Activated CD8-positive, alpha-beta T cell treated with anti-CD3 and anti-CD28 coated beads, Interleukin-2, amount 10 ng/mL, durations not matched to agents 7 days and 5 days (primary cell): ENCODE measurements around the gene SOCS1. TPM values are rescaled to one million over a fixed set of nuclear protein-coding genes. Genes with fewer than 3 reads are reported as not detected.
"Not testable (repeated sequence)": the region's sequence is repeated elsewhere in the genome, so short reads cannot be mapped to it uniquely, and the experiment has no call there.

ENCODE experiments used
- ATAC-seq: fragments of 150-1000 bp; cut with Tn5 transposase; one replicate; pipeline ENCODE4 v1.10.0; 2021; ENCODE audit warnings: moderate library complexity
- CTCF ChIA-PET: fragments of 350-600 bp; sonication (Branson Sonifier 250); formaldehyde crosslinking; loops from one replicate; lab custom pipeline; 2021; ENCODE audit warnings: antibody characterized with exemption; lab: Charles Lee
- POLR2A ChIA-PET: fragments of 350-600 bp; sonication (Branson Sonifier 250); formaldehyde crosslinking; loops from one replicate; lab custom pipeline; 2021; ENCODE audit warnings: antibody characterized with exemption; lab: Charles Lee
- DNase-seq: peaks from one replicate; pipeline ENCODE4 v3.0.0-alpha.2; 2020
- H3K27ac Mint-ChIP-seq: one replicate; pipeline ENCODE4 v1.8.0; 2021; ENCODE audit warnings: mild to moderate bottlenecking, mixed read lengths
- H3K27me3 Mint-ChIP-seq: one replicate; pipeline ENCODE4 v1.8.0; 2021; ENCODE audit warnings: low read depth, mixed read lengths
- H3K36me3 Mint-ChIP-seq: one replicate; pipeline ENCODE4 v1.8.0; 2021; ENCODE audit warnings: low read depth, mixed read lengths
- H3K4me1 Mint-ChIP-seq: one replicate; pipeline ENCODE4 v1.8.0; 2021; ENCODE audit warnings: low read depth, mixed read lengths
- H3K4me3 Mint-ChIP-seq: one replicate; pipeline ENCODE4 v1.8.0; 2021; ENCODE audit warnings: mild to moderate bottlenecking, mixed read lengths
- H3K9me3 Mint-ChIP-seq: one replicate; pipeline ENCODE4 v1.8.0; 2022; ENCODE audit warnings: mixed read lengths; ENCODE audit not compliant: insufficient read depth
- total RNA-seq, 2 experiments: library from RNA; stranded (reverse); gene quantifications; one replicate each; pipeline ENCODE4 v1.2.3, GENCODE V29; 2021

The SOCS1 gene
- 100 to 1,000 TPM; 170 to 174 TPM for total RNA-seq

DNA sequence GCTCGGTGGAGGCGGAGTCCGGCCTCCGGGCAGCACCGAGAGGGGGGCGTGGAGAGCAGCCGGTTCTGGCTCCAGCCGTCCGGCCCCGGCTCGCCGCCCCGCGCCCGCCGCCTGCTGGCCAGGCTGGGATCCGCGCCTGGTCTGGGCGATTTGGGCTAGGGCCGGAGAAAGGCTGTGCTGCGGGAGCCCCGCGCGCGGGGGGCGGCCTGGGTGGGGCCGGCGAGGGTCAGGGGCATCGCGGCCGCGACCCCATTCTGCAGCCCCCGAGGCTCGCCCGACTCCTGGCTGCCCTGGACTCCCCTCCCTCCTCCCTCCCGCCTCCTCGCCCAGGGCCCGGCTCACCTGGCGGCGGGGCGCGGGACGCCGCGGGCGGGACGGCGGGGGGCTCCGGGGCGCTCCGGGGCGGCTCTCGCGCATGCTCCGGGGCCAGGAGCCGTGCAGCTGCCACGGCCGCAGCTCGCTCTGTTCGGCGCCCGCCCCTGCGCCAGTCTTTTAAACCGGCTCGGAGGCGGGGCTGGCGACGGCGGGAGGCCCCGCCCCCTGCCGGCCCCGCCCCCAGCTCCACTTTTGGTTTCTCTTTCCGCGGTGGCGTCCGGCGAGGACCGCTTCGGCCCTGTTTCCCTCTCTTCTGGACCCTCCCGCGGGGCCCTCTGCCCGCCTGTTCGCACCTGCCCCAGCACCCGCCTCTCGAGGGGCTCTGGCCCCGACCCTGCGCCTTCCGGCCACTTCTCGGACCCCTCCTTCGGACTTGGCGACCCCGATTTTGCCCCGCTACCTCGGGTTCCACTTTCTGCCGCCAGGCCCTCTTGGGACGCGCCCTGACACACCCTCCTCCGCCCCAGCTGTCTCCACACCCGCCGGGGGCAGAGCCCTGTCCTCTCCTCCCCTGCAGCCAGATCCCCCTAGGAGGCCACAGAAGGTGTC, at the start of gene SOCS1:
Gene SOCS1 (minus strand): TSS at position 468 of the 924 bp plus-strand sequence. CDS start 726 bp downstream, outside the sequence.
- POLR2A ChIA-PET, result interaction anchor here (0.6 to 8.0 kb wide), 55 partner anchors 8 to 542 kb away, joined by 3 to 123 read pairs (median 6); partner anchors contain the start of genes TNP2 and ZC3H7A
- no peaks in the 10 kb centered on the region for H3K9me3 Mint-ChIP-seq
- peaks cover 54% of the 10 kb centered on the region for H3K4me1 Mint-ChIP-seq
- DNase-seq (peak; percentile 91), ATAC-seq (peak; percentile 71)
- peak within 1 kb of the TSS; percentile 97 for H3K4me3 Mint-ChIP-seq
- CTCF ChIA-PET, result interaction anchor here (0.6 to 8.3 kb wide), 54 partner anchors 9 to 307 kb away, joined by 3 to 210 read pairs (median 5); no protein-coding TSS in a partner anchor
- peaks cover 42% of the 10 kb centered on the region for H3K36me3 Mint-ChIP-seq
- H3K27me3 Mint-ChIP-seq, result no peaks in the 10 kb centered on the region
- peak within 1 kb of the TSS; percentile 96 for H3K27ac Mint-ChIP-seq

- H3K27me3 Mint-ChIP-seq, result peaks cover 3% of the 10 kb centered on the region
- H3K4me1 Mint-ChIP-seq, result peaks cover 44% of the 10 kb centered on the region
- no peaks in the 10 kb centered on the region for H3K9me3 Mint-ChIP-seq
- DNase-seq (no peak), ATAC-seq (no peak)
- H3K4me3 Mint-ChIP-seq, result no peak overlapping the region
- CTCF ChIA-PET, result interaction anchor here (1.6 kb wide), 1 partner anchor 48 kb away, joined by 5 read pairs; the partner anchor contains the start of gene SOCS1
- POLR2A ChIA-PET, result no interaction called here
- H3K27ac Mint-ChIP-seq, result no peak overlapping the region
- no peaks in the 10 kb centered on the region for H3K36me3 Mint-ChIP-seq
Observed at GRCh38 chr16:11303405-11304138, 47.6 kb upstream of the SOCS1 start.

- POLR2A ChIA-PET, result no interaction called here
- Mint-ChIP-seq H3K4me1 (peaks cover 44% of the 10 kb centered on the region), H3K27ac (no peak overlapping the region), H3K4me3 (no peak overlapping the region), H3K36me3 (no peaks in the 10 kb centered on the region), H3K9me3 (no peaks in the 10 kb centered on the region), H3K27me3 (peaks cover 3% of the 10 kb centered on the region)
- ATAC-seq, result no peak
- no peak for DNase-seq
- CTCF ChIA-PET, result interaction anchor here (1.6 kb wide), 1 partner anchor 47 kb away, joined by 5 read pairs; the partner anchor contains the start of gene SOCS1
Observed at GRCh38 chr16:11302977-11303376, 47.0 kb upstream of the SOCS1 start.

DNA sequence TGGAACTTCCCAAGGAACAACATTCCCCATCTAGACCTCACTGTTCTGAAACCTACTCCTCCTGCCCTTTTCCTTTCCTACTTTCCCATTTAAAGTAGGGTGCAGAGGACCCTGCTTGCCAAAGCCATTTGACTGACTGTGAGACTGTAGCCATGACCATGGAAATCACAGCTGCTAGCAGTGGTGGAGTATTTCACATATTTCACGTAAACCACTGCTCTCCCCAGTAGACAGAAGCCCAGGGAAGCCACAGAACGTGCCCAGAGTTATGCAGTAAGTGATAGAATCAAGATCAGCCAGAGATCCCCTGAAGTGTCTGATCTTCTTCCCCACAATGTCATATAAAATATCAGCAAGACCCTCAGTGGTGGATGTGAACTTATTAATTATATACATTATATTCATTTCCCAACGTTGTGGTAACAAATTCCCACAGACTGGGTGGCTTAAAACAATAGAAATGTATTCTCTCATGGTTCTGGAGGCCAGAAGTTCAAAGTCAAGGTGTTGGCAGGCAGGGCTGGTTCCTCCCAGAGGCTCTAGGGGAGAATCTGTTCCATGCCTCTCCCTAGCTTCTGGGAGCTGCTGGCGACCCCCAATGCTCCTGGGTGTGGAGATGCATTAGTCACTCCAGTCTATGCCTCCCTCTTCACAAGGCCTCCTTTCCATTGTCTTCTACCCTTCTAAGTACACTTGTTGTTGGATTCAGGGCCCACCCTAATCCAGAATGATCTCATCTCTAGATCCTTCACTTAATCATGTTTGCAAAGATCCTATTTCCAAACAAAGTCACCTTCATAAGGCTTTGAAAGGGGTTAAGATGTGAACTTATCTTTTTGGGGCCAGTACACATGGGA, 45.9 kb upstream of the SOCS1 start:
- H3K36me3 Mint-ChIP-seq, result no peaks in the 10 kb centered on the region
- POLR2A ChIA-PET, result no interaction called here
- ATAC-seq, result no peak
- DNase-seq, result no peak
- H3K27ac Mint-ChIP-seq, result no peak overlapping the region
- peaks cover 44% of the 10 kb centered on the region for H3K4me1 Mint-ChIP-seq
- no peaks in the 10 kb centered on the region for H3K9me3 Mint-ChIP-seq
- CTCF ChIA-PET, result interaction anchor here (1.6 kb wide), 1 partner anchor 46 kb away, joined by 5 read pairs; the partner anchor contains the start of gene SOCS1
- H3K4me3 Mint-ChIP-seq, result no peak overlapping the region
- no peaks in the 10 kb centered on the region for H3K27me3 Mint-ChIP-seq

DNA sequence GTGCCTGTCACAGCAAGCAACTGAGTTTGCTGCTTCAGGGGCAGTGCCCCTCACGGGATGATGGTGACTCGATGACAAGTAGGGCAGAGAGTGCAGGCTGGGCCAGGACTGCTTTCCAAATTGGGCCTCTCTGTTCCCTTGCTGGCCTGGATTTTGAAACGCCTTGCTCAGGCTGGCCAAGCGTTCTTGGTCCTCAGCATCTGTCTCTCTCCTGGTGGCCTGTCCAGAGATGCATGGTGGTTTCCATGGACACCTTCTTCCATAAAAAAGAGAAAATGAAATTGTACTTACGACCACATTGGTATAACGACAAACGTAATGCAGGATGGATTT, 44.5 kb upstream of the SOCS1 start:
- no peaks in the 10 kb centered on the region for H3K36me3 Mint-ChIP-seq
- no peaks in the 10 kb centered on the region for H3K9me3 Mint-ChIP-seq
- ATAC-seq (no peak), DNase-seq (no peak)
- H3K4me3 Mint-ChIP-seq, result no peak overlapping the region
- peaks cover 47% of the 10 kb centered on the region for H3K4me1 Mint-ChIP-seq
- POLR2A ChIA-PET, result no interaction called here
- H3K27ac Mint-ChIP-seq, result no peak overlapping the region
- CTCF ChIA-PET, result no interaction called here
- H3K27me3 Mint-ChIP-seq, result no peaks in the 10 kb centered on the region

- POLR2A ChIA-PET, result no interaction called here
- Mint-ChIP-seq H3K4me1 (peaks cover 52% of the 10 kb centered on the region), H3K27ac (no peak overlapping the region), H3K36me3 (no peaks in the 10 kb centered on the region), H3K9me3 (no peaks in the 10 kb centered on the region), H3K27me3 (no peaks in the 10 kb centered on the region), H3K4me3 (no peak overlapping the region)
- CTCF ChIA-PET, result no interaction called here
- no peak for DNase-seq
- no peak for ATAC-seq
Observed at GRCh38 chr16:11299865-11300559, 44.0 kb upstream of the SOCS1 start.

GRCh38 chr16:11298950-11299547, 43.0 kb upstream of the SOCS1 start:
- not testable (repeated sequence) for DNase-seq, H3K9me3 Mint-ChIP-seq, H3K27me3 Mint-ChIP-seq, ATAC-seq, H3K4me3 Mint-ChIP-seq, H3K36me3 Mint-ChIP-seq
- ChIA-PET CTCF (interaction anchor here (0.9 to 2.8 kb wide), 5 partner anchors 43 to 334 kb away, joined by 3 to 22 read pairs (median 11); partner anchors contain the start of gene SOCS1), POLR2A (interaction anchor here (2.8 kb wide), 1 partner anchor 43 kb away, joined by 22 read pairs; the partner anchor contains the start of gene SOCS1)
- peak overlapping the region; percentile 17 for H3K27ac Mint-ChIP-seq
- peaks cover 56% of the 10 kb centered on the region for H3K4me1 Mint-ChIP-seq

- H3K4me3 Mint-ChIP-seq, result peak overlapping the region; percentile 60
- DNase-seq (no peak), ATAC-seq (peak; percentile 3)
- ChIA-PET POLR2A (interaction anchor here (1.1 to 2.8 kb wide), 4 partner anchors 13 to 42 kb away, joined by 3 to 22 read pairs (median 10); partner anchors contain the start of gene SOCS1), CTCF (interaction anchor here (0.7 to 2.8 kb wide), 18 partner anchors 9 to 335 kb away, joined by 3 to 22 read pairs (median 4); partner anchors contain the start of gene SOCS1)
- H3K9me3 Mint-ChIP-seq, result no peaks in the 10 kb centered on the region
- peaks cover 62% of the 10 kb centered on the region for H3K4me1 Mint-ChIP-seq
- peaks cover 3% of the 10 kb centered on the region for H3K27me3 Mint-ChIP-seq
- no peaks in the 10 kb centered on the region for H3K36me3 Mint-ChIP-seq
- H3K27ac Mint-ChIP-seq, result peak overlapping the region; percentile 78
Observed at GRCh38 chr16:11298143-11298900, 42.3 kb upstream of the SOCS1 start.

DNA sequence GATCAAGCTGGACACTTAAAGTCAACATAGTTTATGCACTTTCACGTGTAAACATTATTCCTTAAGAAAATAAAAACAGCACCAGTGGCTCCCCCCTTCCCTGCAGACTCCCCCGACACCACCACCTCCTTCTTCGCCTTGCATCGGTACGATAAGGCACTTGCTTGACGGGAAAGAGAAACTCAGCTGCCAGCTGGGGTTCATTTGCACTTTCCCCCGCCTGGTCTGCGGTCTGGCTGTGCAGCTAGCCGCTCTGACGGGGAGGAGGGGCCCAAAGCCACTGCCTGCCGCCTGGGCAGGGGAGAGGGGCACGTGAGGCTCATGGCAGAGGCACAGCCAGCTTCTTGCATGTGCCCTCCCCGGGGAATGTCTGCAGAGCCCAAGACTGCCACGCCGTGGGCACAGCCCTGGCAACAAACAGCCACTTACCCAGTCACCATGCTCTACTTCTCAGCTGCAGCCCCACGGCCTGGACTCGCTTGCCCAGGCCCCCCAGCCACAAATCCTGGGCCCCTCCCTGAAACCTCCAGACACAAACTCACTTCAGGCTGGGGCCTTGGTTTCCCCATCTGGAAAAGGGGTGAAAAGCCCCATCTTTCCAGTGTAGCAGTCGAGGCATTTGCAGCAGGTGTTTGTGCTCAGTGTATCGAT, 41.6 kb upstream of the SOCS1 start:
- DNase-seq (peak; percentile 86), ATAC-seq (peak; percentile 89)
- Mint-ChIP-seq H3K27me3 (peaks cover 3% of the 10 kb centered on the region), H3K4me1 (peaks cover 64% of the 10 kb centered on the region), H3K9me3 (no peaks in the 10 kb centered on the region), H3K27ac (peak overlapping the region; percentile 78), H3K36me3 (no peaks in the 10 kb centered on the region), H3K4me3 (peak overlapping the region; percentile 60)
- POLR2A ChIA-PET, result interaction anchor here (1.1 to 2.8 kb wide), 5 partner anchors 14 to 51 kb away, joined by 3 to 22 read pairs (median 7); partner anchors contain the start of gene SOCS1
- CTCF ChIA-PET, result interaction anchor here (0.7 to 2.8 kb wide), 19 partner anchors 11 to 334 kb away, joined by 3 to 22 read pairs (median 3); partner anchors contain the start of gene SOCS1
